Measurements from ENCODE around the gene MAP6. TPM values are rescaled to one million over a fixed set of nuclear protein-coding genes. Genes with fewer than 3 reads are reported as not detected.

The MAP6 gene
- total RNA-seq, 1 donor from 2014 or later: 30.5 TPM

DNA sequence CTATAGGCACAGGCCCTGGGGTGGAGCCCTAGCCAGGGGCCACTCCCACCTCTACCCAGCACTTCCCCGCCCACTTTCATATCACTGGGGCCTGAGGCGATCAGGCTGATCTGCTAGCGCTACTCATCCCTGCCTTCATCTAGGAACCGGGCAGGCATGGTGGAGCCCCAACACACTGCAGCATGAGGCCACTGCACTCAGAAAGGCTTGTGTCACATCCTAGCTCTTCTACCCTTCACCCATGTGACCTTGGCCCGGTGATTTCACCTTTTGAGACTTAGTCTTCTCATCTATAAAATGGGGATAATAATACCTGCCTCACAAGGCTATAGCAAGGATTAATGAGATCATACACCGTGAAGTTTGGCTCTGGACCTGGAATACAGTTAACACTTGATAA is 125.0 kb downstream of the MAP6 start:
- TF ChIP-seq, protein P1, sequence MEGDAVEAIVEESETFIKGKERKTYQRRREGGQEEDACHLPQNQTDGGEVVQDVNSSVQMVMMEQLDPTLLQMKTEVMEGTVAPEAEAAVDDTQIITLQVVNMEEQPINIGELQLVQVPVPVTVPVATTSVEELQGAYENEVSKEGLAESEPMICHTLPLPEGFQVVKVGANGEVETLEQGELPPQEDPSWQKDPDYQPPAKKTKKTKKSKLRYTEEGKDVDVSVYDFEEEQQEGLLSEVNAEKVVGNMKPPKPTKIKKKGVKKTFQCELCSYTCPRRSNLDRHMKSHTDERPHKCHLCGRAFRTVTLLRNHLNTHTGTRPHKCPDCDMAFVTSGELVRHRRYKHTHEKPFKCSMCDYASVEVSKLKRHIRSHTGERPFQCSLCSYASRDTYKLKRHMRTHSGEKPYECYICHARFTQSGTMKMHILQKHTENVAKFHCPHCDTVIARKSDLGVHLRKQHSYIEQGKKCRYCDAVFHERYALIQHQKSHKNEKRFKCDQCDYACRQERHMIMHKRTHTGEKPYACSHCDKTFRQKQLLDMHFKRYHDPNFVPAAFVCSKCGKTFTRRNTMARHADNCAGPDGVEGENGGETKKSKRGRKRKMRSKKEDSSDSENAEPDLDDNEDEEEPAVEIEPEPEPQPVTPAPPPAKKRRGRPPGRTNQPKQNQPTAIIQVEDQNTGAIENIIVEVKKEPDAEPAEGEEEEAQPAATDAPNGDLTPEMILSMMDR (conservative IDR thresholded peaks at IDR 0.05): no peak
- H3K36me3 Mint-ChIP-seq: no peaks in the 10 kb centered on the region
- no peaks in the 10 kb centered on the region for H3K27me3 Mint-ChIP-seq
- H3K9me3 Mint-ChIP-seq: no peaks in the 10 kb centered on the region
- DNase-seq (ENCODE audit: extremely low spot score, unreplicated experiment): no peak
- no peak overlapping the region for H3K4me3 Mint-ChIP-seq
- H3K27ac Mint-ChIP-seq: no peak overlapping the region
- peaks cover 13% of the 10 kb centered on the region for H3K4me1 Mint-ChIP-seq (ENCODE audit: unreplicated experiment)

DNA sequence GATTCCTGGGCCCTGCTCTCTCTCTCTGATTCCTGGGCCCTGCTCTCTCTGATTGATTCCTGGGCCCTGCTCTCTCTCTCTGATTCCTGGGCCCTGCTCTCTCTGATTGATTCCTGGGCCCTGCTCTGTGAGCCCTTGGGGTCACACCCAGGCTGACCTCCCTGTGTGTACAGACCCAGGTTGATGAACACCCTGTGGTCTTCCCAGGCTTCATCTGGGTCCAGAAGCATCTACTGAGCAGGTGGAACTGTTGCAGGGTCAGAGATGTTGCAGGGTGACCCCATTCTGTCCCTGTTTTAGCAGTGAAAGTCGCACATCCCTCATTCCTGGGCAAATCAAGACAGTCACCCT is 126.8 kb downstream of the MAP6 start:
- no peak for DNase-seq (ENCODE audit: extremely low spot score, unreplicated experiment)
- H3K4me3 Mint-ChIP-seq: no peak overlapping the region
- TF ChIP-seq, protein P1 (conservative IDR thresholded peaks at IDR 0.05): no peak
- no peaks in the 10 kb centered on the region for H3K36me3 Mint-ChIP-seq
- H3K27ac Mint-ChIP-seq: no peak overlapping the region
- H3K27me3 Mint-ChIP-seq: no peaks in the 10 kb centered on the region
- H3K9me3 Mint-ChIP-seq: no peaks in the 10 kb centered on the region
- H3K4me1 Mint-ChIP-seq (ENCODE audit: unreplicated experiment): peaks cover 15% of the 10 kb centered on the region

DNA sequence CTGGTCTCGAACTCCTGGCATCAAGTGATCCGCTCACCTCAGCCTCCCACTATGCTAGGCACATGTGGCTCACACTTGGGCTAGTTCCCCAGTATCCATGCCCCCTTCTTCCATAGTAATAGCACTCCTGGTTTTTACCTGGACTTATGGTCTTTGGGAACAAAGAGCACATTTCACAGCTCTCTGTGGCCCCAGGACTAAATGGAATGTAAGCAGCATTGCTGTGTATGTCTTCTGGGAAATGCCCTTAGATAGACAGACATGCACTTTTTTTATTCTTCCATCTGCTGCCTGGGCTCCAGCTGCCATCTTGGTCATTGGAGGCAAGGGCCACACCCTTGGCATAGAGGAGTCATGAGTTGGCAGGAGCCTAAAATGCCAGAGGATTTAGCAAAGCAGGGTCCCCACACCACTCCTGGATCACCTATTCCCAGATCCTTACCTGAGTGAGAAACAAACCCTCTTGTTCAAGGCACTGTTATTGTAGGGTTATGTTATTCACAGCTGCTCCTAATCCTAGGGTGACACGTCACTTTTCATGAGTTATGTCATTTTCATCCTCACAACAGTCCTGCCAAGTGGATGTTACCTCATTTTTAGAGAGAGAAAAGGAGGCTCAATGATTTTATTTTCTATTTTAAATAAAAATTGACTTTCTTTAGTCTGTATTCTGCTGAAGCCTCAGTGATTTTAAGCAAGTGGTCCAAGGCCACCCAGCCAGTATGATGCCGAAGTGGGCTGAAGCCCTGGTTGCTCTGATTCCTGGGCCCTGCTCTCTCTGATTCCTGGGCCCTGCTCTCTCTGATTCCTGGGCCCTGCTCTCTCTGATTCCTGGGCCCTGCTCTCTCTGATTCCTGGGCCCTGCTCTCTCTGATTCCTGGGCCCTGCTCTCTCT is 127.4 kb downstream of the MAP6 start:
- DNase-seq (ENCODE audit: extremely low spot score, unreplicated experiment): no peak
- Mint-ChIP-seq H3K27me3 (no peaks in the 10 kb centered on the region), H3K9me3 (no peaks in the 10 kb centered on the region), H3K4me1 (ENCODE audit: unreplicated experiment) (peaks cover 15% of the 10 kb centered on the region), H3K36me3 (no peaks in the 10 kb centered on the region), H3K27ac (no peak overlapping the region), H3K4me3 (no peak overlapping the region)
- TF ChIP-seq, protein P1 (conservative IDR thresholded peaks at IDR 0.05): no peak

DNA sequence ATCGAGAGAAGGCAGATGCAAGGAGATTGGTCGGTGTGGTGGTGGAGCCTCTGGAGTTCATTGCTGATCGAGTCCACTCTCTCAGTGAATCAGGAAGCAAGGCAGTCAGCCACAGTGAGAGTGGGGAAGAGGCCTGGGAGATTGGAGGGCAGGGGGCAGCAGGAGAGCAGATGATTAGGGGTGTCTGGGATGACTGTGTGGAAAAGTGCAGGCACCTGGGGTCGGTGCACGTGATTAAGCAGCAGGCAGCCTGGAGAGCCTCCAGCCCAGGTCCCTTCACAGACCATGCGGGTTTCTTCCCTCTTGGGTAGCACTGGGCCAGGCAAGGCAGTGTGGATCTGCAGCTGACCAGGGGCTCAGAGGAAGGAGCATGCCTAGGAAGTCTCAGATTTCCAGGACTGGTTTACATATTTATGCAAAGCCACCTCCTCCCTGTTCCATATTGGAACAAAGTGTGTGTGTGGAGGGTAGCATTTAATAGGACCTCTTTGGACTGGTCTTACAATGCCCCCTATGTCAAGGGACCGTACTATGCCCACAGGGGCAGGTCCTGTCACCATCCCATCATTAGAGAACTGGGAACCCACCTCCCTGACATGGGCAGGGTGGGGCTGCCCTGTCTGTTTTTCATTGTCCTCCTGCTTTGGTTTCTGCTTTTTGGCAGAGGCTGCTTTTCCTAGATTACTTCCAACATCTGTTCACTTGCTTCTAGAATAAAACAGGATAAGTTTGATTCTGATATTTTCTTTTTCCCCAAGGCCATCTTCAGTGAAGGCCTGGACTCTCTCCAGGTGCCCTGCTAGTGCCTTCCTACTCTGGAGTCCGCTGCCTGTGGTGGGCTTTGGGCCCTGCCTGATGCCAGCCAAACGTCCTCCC is 129.1 kb downstream of the MAP6 start:
- H3K4me3 Mint-ChIP-seq: no peak overlapping the region
- H3K36me3 Mint-ChIP-seq: no peaks in the 10 kb centered on the region
- H3K9me3 Mint-ChIP-seq: no peaks in the 10 kb centered on the region
- H3K27ac Mint-ChIP-seq: no peak overlapping the region
- H3K4me1 Mint-ChIP-seq (ENCODE audit: unreplicated experiment): peaks cover 15% of the 10 kb centered on the region
- no peaks in the 10 kb centered on the region for H3K27me3 Mint-ChIP-seq
- TF ChIP-seq, protein P1 (conservative IDR thresholded peaks at IDR 0.05): no peak
- DNase-seq (ENCODE audit: extremely low spot score, unreplicated experiment): no peak

DNA sequence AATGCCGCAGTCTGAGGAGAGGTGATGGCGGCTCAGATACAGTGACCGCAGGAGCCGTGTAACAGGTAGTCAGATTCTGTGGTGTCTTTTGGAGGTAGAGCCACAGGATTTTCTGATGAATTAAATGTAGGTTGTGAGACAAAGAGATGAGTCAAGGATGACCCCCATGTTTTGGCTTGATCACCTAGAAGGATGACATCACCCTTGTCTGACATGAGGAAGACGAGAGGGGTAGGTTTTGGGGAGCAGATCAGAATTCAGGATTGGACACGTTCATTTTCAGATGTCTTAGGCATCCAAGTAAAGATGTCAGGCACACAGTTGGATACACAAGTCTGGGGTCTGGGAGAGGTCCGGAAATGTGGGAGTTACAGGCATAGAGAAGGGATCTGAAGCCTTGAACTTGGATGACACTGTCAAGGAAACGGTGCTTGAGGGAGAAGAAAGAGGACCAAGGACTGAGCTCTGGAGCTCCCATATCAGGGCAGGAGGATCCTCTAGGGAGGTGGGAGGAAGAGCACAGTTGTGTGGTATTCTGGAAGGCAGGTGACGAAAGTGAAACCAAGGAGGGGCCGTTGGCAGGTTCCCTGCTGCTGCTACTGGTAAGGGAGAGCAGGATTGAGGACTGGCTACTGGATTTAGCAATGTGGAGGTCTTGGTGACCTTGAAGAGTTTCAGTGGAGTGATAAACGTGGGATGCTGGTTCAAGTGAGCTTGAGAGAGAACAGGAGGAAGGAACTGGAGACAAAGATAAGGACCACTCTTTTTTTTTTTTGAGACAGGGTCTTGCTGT is 130.5 kb downstream of the MAP6 start:
- no peaks in the 10 kb centered on the region for H3K27me3 Mint-ChIP-seq
- no peaks in the 10 kb centered on the region for H3K36me3 Mint-ChIP-seq
- H3K4me3 Mint-ChIP-seq: no peak overlapping the region
- TF ChIP-seq, protein P1 (conservative IDR thresholded peaks at IDR 0.05): no peak
- H3K4me1 Mint-ChIP-seq (ENCODE audit: unreplicated experiment): peaks cover 24% of the 10 kb centered on the region
- no peaks in the 10 kb centered on the region for H3K9me3 Mint-ChIP-seq
- no peak overlapping the region for H3K27ac Mint-ChIP-seq
- DNase-seq (ENCODE audit: extremely low spot score, unreplicated experiment): no peak

Data from type B pancreatic cell (in vitro differentiated cells).